Skeletal muscle satellite cell (primary cell): Measurements from ENCODE around the gene LMNA.
A peak's percentile ranks its signal among the peaks of the same experiment; 100 is the strongest.

ENCODE experiments used
- H3K27me3 ChIP-seq: 2 replicates; pipeline ENCODE4 v1.7.0; 2013; ENCODE audit warnings: low read length; ENCODE audit not compliant: control insufficient read depth, insufficient read depth
- H3K36me3 ChIP-seq: 2 replicates; pipeline ENCODE4 v1.7.0; 2013; ENCODE audit warnings: mild to moderate bottlenecking, control low read depth, low read length; ENCODE audit not compliant: insufficient read depth
- H3K4me1 ChIP-seq: 2 replicates; pipeline ENCODE4 v1.7.0; 2013; ENCODE audit warnings: low read length; ENCODE audit not compliant: control insufficient read depth, insufficient read depth
- H3K4me2 ChIP-seq: 2 replicates; pipeline ENCODE4 v1.7.0; 2013; ENCODE audit warnings: mild to moderate bottlenecking, low read length
- H3K4me3 ChIP-seq: 2 replicates; pipeline ENCODE4 v1.7.0; 2013; ENCODE audit warnings: low read length
- H3K9ac ChIP-seq: 2 replicates; pipeline ENCODE4 v1.7.0; 2013; ENCODE audit warnings: mild to moderate bottlenecking, low read depth, low read length, moderate library complexity
- H3K9me3 ChIP-seq: replicated peaks from 2 replicates; pipeline ENCODE4 v1.7.0; 2013; ENCODE audit warnings: mild to moderate bottlenecking, control low read depth, low read length

The LMNA gene

DNA sequence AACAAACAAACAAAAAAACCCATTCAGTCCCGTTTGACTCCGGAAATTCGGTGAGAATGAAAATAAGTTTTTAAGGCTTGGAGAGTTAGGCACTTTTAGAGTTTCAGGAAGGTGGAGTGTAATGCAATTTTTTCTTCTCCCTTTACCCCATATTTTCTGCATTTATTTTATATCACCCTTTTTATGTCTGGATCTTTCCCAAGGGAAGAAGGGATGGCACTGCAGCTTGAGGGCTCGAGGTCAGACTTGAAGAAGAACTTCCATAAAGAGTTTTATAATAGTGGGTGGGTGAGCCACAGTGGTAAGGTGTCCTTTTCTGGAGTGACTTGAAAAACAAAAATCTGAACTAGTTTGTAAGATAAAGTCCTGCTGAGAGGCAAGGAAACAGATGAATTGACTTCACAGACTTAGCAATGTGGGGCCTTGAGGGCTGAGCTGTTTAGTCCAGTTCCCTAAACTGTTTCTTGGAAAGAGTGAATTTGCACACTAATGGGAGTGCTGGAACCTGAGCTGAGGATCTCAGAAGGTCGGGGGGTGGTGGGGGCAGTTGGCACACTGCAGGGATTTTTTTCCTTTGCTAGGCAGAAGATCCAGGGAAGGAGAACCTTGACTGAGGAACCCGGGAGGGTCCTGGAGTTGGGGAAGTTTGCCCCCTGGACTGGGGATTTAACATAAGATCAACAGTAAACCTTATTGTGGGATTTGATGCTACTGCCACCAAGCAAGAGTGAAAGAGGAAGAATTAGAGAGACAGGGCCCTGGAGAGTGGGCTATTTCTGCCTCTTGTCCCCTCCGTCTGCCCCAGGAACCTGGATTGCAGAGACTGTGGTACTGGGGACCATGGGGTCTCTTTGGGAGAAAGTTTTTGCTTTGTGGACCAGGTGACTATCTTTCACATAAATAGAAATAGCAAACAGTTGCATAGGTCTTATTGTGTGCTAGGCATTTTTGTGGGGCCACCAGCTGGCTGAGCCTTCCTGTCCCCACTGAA is 30.4 kb upstream of the LMNA start:
- Histone ChIP-seq H3K36me3 (no peaks in the 10 kb centered on the region), H3K9ac (no peak overlapping the region), H3K4me2 (no peak overlapping the region), H3K4me1 (peaks cover 15% of the 10 kb centered on the region), H3K9me3 (no peaks in the 10 kb centered on the region), H3K4me3 (no peak overlapping the region), H3K27me3 (no peaks in the 10 kb centered on the region)

GRCh38 chr1:156086256-156086662 is 28.3 kb upstream of the LMNA start:
- peaks cover 6% of the 10 kb centered on the region for H3K4me1 ChIP-seq

GRCh38 chr1:156089704-156090103 is 24.8 kb upstream of the LMNA start:
- Histone ChIP-seq H3K36me3 (no peaks in the 10 kb centered on the region), H3K27me3 (no peaks in the 10 kb centered on the region), H3K9me3 (no peaks in the 10 kb centered on the region), H3K9ac (no peak overlapping the region), H3K4me3 (no peak overlapping the region), H3K4me2 (no peak overlapping the region), H3K4me1 (no peaks in the 10 kb centered on the region)

More at GRCh38 chr1:156086256-156086662, 28.3 kb upstream of the LMNA start:
- Histone ChIP-seq H3K4me2 (no peak overlapping the region), H3K27me3 (no peaks in the 10 kb centered on the region), H3K9me3 (no peaks in the 10 kb centered on the region), H3K4me3 (no peak overlapping the region), H3K9ac (no peak overlapping the region), H3K36me3 (no peaks in the 10 kb centered on the region)

- no peak overlapping the region for H3K9ac ChIP-seq
- H3K9me3 ChIP-seq: no peaks in the 10 kb centered on the region
- H3K4me3 ChIP-seq: no peak overlapping the region
- H3K27me3 ChIP-seq: no peaks in the 10 kb centered on the region
- no peaks in the 10 kb centered on the region for H3K36me3 ChIP-seq
- H3K4me1 ChIP-seq: no peaks in the 10 kb centered on the region
- no peak overlapping the region for H3K4me2 ChIP-seq
Observed at GRCh38 chr1:156090138-156090839, 24.2 kb upstream of the LMNA start.

- Histone ChIP-seq H3K9ac (no peak overlapping the region), H3K9me3 (no peaks in the 10 kb centered on the region), H3K36me3 (no peaks in the 10 kb centered on the region), H3K4me1 (no peaks in the 10 kb centered on the region), H3K4me2 (no peak overlapping the region), H3K4me3 (no peak overlapping the region), H3K27me3 (no peaks in the 10 kb centered on the region)
Observed at GRCh38 chr1:156090840-156091188, 23.7 kb upstream of the LMNA start.

DNA sequence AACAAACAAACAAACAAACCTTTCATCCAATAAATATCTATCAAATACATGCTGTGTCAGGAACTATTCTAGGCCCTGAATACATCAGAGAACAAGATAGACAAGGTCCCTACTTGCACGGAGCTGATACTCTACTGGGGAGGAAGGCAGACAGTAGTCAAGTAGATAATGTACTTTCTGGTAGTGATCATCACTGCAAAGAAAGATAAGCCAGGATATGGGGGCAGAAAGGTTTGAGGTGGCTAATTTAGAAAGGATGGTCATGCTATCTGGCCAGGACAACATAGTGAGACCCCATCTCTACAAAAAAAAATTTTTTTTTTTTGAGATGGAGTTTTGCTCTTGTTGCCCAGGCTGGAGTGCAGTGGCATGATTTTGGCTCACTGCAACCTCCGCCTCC is 22.9 kb upstream of the LMNA start:
- Histone ChIP-seq H3K4me2 (no peak overlapping the region), H3K9me3 (no peaks in the 10 kb centered on the region)

DNA sequence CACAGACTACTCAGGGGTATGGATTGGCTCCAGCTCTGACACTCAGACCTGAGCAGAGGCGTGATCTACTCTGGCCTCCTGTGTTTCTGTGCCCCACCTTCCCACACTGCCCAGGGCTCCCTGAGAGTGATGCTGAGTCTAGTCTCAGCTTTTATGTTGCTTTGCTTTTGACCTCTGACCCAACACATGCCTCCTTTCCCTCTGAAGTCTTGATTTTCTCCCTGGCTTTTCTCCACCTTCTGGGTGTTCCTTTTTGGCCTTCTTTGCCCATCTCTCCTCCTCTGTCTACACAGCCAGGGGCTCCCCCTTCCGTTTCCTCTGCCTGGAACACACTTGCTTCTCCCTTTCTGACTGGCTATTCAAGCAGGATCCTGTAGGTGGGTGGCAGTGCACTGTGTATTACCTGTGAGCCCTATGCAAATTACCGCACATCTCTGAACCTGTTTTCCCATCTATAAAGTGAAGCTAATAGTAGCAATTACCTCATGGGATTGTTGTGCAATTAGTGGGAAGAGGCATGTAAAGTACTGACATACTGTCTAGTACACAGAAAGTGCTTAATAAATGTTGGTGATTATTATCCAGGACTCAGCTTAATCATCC is 18.5 kb upstream of the LMNA start:
- Histone ChIP-seq H3K4me3 (no peak overlapping the region), H3K27me3 (no peaks in the 10 kb centered on the region), H3K9ac (peak overlapping the region; percentile 82)

More for the DNA sequence above, 22.9 kb upstream of the LMNA start:
- Histone ChIP-seq H3K27me3 (no peaks in the 10 kb centered on the region), H3K4me1 (peaks cover 7% of the 10 kb centered on the region), H3K4me3 (no peak overlapping the region), H3K9ac (no peak overlapping the region), H3K36me3 (no peaks in the 10 kb centered on the region)

DNA sequence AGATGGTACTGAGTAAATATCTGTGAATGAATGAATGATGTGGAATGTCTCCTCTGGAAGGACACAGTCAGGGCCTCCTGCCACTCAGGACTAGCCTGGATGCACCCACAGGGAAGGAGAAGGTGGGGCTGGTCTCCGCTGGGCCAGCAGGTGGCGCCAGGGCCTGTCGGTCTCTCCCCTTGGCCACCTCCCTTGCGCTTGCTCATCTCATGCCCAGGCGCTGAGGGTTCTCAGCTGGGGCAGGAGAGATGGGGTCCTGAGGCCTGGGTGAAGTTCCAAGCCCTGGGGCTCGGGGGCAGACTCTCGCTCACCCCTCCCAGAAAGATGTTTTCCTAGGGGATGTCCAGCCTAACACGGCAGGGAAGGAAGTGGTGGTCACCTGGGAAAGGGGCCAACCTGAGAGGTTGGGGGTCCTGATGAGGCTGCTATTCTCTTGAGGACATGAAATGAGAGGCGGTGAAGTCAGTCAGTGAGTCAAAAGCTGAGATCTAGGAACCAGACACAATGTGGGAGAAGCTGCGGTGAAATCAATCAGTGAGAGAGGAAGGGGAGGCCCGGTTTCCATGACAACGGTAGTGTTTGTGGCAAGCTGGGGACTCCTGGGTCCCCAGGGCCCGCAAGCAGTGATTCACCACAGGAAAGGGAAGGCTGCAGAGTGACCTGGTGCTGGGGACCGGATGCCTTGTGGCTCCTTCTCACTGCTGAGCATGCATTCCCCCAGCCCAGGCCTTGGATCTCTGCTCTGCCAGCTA is 17.7 kb upstream of the LMNA start:
- peak overlapping the region; percentile 58 for H3K4me2 ChIP-seq
- H3K4me3 ChIP-seq: peak overlapping the region; percentile 34

More for the DNA sequence above, 18.5 kb upstream of the LMNA start:
- no peaks in the 10 kb centered on the region for H3K36me3 ChIP-seq
- no peak overlapping the region for H3K4me2 ChIP-seq
- no peaks in the 10 kb centered on the region for H3K9me3 ChIP-seq
- H3K4me1 ChIP-seq: peaks cover 15% of the 10 kb centered on the region

GRCh38 chr1:156097499-156098178 is 16.9 kb upstream of the LMNA start:
- Histone ChIP-seq H3K27me3 (no peaks in the 10 kb centered on the region), H3K36me3 (no peaks in the 10 kb centered on the region), H3K9ac (peak overlapping the region; percentile 82), H3K4me2 (no peak overlapping the region), H3K4me3 (no peak overlapping the region), H3K4me1 (peaks cover 22% of the 10 kb centered on the region), H3K9me3 (no peaks in the 10 kb centered on the region)

More for the DNA sequence above, 17.7 kb upstream of the LMNA start:
- Histone ChIP-seq H3K9me3 (no peaks in the 10 kb centered on the region), H3K36me3 (no peaks in the 10 kb centered on the region), H3K9ac (peak overlapping the region; percentile 82), H3K4me1 (peaks cover 15% of the 10 kb centered on the region), H3K27me3 (no peaks in the 10 kb centered on the region)

- no peak overlapping the region for H3K4me3 ChIP-seq
- H3K27me3 ChIP-seq: no peaks in the 10 kb centered on the region
- no peaks in the 10 kb centered on the region for H3K36me3 ChIP-seq
- H3K4me2 ChIP-seq: no peak overlapping the region
- H3K9ac ChIP-seq: no peak overlapping the region
- no peaks in the 10 kb centered on the region for H3K9me3 ChIP-seq
- peaks cover 33% of the 10 kb centered on the region for H3K4me1 ChIP-seq
Observed at GRCh38 chr1:156098784-156099183, 15.7 kb upstream of the LMNA start.
